ENCODE measurements around the gene TBCB.
A peak's percentile ranks its signal among the peaks of the same experiment; 100 is the strongest.

The TBCB gene

GRCh38 chr19:36090910-36091695 is 24.2 kb upstream of the TBCB start:
- POLR2A ChIA-PET (ENCODE audit: low non-redundant PET) = no interaction called here
- DNase-seq (ENCODE audit: low spot score) = no peak
- H3K27ac ChIP-seq = no peak overlapping the region
- no peak for TF ChIP-seq CTCF (conservative IDR thresholded peaks at IDR 0.05; ENCODE audit: low read depth)
- CTCF ChIA-PET = interaction anchor here (1.4 kb wide), 1 partner anchor 30 kb away, joined by 3 read pairs; no protein-coding TSS in a partner anchor

GRCh38 chr19:36092566-36092965 is 22.7 kb upstream of the TBCB start:
- CTCF ChIA-PET = no interaction called here
- H3K27ac ChIP-seq = peak overlapping the region; percentile 5; the same call in 1 of the 2 replicates
- DNase-seq (ENCODE audit: low spot score) = no peak
- TF ChIP-seq CTCF (conservative IDR thresholded peaks at IDR 0.05; ENCODE audit: low read depth) = no peak
- POLR2A ChIA-PET (ENCODE audit: low non-redundant PET) = no interaction called here

GRCh38 chr19:36093146-36093662 is 22.1 kb upstream of the TBCB start:
- CTCF ChIA-PET = no interaction called here
- H3K27ac ChIP-seq = peak overlapping the region; percentile 5; the same call in 1 of the 2 replicates
- no peak for DNase-seq (ENCODE audit: low spot score)
- no peak for TF ChIP-seq CTCF (conservative IDR thresholded peaks at IDR 0.05; ENCODE audit: low read depth)
- POLR2A ChIA-PET (ENCODE audit: low non-redundant PET) = no interaction called here

- ChIA-PET POLR2A (ENCODE audit: low non-redundant PET) (no interaction called here), CTCF (interaction anchor here (0.6 kb wide), 1 partner anchor 77 kb away, joined by 4 read pairs; no protein-coding TSS in a partner anchor)
- no peak for TF ChIP-seq CTCF (conservative IDR thresholded peaks at IDR 0.05; ENCODE audit: low read depth)
- no peak overlapping the region for H3K27ac ChIP-seq
- no peak for DNase-seq (ENCODE audit: low spot score)
Measured at GRCh38 chr19:36093687-36094086, 21.6 kb upstream of the TBCB start.

- DNase-seq (ENCODE audit: low spot score) = no peak
- ChIA-PET CTCF (interaction anchor here (0.6 kb wide), 1 partner anchor 670 kb away, joined by 4 read pairs; no protein-coding TSS in a partner anchor), POLR2A (ENCODE audit: low non-redundant PET) (no interaction called here)
- TF ChIP-seq CTCF (conservative IDR thresholded peaks at IDR 0.05; ENCODE audit: low read depth) = no peak
- H3K27ac ChIP-seq = no peak overlapping the region
Measured at GRCh38 chr19:36097036-36097435, 18.2 kb upstream of the TBCB start.

- POLR2A ChIA-PET (ENCODE audit: low non-redundant PET) = no interaction called here
- CTCF ChIA-PET = interaction anchor here (0.6 kb wide), 1 partner anchor 20 kb away, joined by 4 read pairs; no protein-coding TSS in a partner anchor
- DNase-seq (ENCODE audit: low spot score) = no peak
- TF ChIP-seq CTCF (conservative IDR thresholded peaks at IDR 0.05; ENCODE audit: low read depth) = no peak
- 0 out of 2 replicates have a peak overlapping the region, but pooled peaks have one; percentile 6 for H3K27ac ChIP-seq
Measured at GRCh38 chr19:36099166-36099785, 16.0 kb upstream of the TBCB start.

All from RWPE1 (cell line).